Stimulated activated CD4-positive, alpha-beta T cell treated with anti-CD3 and anti-CD28 coated beads, TNF-alpha, amount 100 ng/mL, for 24 hours (primary cell): ENCODE data around the gene LMTK2.

ENCODE experiments used
- DNase-seq, 3 experiments: peaks; one replicate each; pipeline ENCODE4 v3.0.0-alpha.2; 2020; ENCODE audit warnings: low read depth in 3 of 3

The LMTK2 gene

GRCh38 chr7:98175260-98175940 is 68.7 kb downstream of the LMTK2 start:
- no peak for DNase-seq

GRCh38 chr7:98177553-98177952 is 70.9 kb downstream of the LMTK2 start:
- no peak for DNase-seq

GRCh38 chr7:98178321-98178720 is 71.7 kb downstream of the LMTK2 start:
- DNase-seq: no peak

- DNase-seq: no peak
These were observed 72.3 kb downstream of the LMTK2 start for GRCh38 chr7:98178762-98179490.

- no peak for DNase-seq
These were observed 74.1 kb downstream of the LMTK2 start for GRCh38 chr7:98180751-98181150.

- DNase-seq: no peak
These were observed 78.4 kb downstream of the LMTK2 start for GRCh38 chr7:98185101-98185500.

- no peak for DNase-seq
These were observed 79.9 kb downstream of the LMTK2 start for GRCh38 chr7:98186452-98187137.

GRCh38 chr7:98187138-98187502 is 80.5 kb downstream of the LMTK2 start:
- DNase-seq: no peak

GRCh38 chr7:98189559-98189958 is 82.9 kb downstream of the LMTK2 start:
- DNase-seq: no peak

GRCh38 chr7:98191668-98192431 is 85.2 kb downstream of the LMTK2 start:
- no peak for DNase-seq

- DNase-seq: no peak
These were observed 86.3 kb downstream of the LMTK2 start for GRCh38 chr7:98192781-98193457.

GRCh38 chr7:98193474-98194180 is 87.0 kb downstream of the LMTK2 start:
- DNase-seq: no peak

GRCh38 chr7:98194186-98194585 is 87.5 kb downstream of the LMTK2 start:
- no peak for DNase-seq

- no peak for DNase-seq
These were observed 88.2 kb downstream of the LMTK2 start for GRCh38 chr7:98194672-98195457.

- no peak for DNase-seq
These were observed 90.3 kb downstream of the LMTK2 start for GRCh38 chr7:98196706-98197605.

- DNase-seq: no peak
These were observed 92.5 kb downstream of the LMTK2 start for GRCh38 chr7:98199131-98199530.

GRCh38 chr7:98200364-98200763 is 93.7 kb downstream of the LMTK2 start:
- no peak for DNase-seq

- peak; percentile 17 to 69 (median 18) for DNase-seq
These were observed 95.9 kb downstream of the LMTK2 start for GRCh38 chr7:98202367-98203195.
